GM21390 (cell line): ENCODE data around the gene TIMM50.

Experiments
- ATAC-seq: cut with Tn5 transposase; IDR thresholded peaks from one replicate; pipeline ENCODE4 v1.9.1; 2021; ENCODE audit not compliant: unreplicated experiment

Gene TIMM50

DNA sequence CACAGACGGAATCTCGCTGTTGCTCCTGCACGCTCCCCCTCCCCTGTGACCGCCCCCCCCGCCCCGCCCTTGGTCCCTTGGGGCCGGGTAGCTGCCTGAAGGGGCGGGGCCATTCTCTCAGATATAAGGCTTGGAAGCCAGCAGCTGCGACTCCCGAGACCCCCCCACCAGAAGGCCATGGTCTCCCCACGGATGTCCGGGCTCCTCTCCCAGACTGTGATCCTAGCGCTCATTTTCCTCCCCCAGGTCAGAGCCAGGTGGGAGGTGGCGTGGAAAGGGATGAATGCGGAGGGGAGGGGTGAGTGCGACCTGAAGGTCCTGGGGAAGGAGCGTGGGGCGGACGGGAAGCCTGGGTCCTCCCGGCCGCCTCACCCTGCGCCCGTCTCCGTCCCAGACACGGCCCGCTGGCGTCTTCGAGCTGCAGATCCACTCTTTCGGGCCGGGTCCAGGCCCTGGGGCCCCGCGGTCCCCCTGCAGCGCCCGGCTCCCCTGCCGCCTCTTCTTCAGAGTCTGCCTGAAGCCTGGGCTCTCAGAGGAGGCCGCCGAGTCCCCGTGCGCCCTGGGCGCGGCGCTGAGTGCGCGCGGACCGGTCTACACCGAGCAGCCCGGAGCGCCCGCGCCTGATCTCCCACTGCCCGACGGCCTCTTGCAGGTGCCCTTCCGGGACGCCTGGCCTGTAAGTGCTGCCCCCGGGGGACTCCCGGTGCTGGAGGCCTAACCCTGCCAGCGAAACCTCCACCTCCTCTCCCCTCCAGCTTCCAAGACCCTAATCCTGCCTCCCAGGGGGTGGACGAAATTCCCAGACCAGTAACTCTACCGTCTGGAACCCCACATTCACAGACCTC, 18.4 kb downstream of the TIMM50 start, which contains the start of gene DLL3:
Gene DLL3, plus strand, starts transcription at position 150 of the 845 bp plus-strand sequence. Its CDS starts 28 bp downstream, at position 178.
- no peak for ATAC-seq

DNA sequence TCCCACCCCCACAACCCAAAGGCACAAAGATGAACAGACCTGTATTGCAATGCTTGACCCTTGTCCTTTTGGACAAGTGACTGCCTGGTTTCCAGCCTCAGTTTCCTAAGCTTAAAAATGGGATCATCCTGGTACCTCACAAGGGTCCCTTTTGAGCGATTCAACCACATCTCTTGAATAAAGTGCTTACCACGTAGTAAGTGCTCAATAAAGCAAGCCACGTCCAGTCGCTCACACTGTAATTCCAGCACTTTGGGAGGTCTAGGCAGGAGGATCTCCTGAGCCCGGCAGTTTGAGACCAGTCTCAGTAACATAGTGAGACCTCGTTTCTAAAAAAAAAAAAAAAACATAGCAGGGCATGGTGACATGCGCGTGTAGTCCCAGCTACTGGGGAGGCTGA, 19.3 kb downstream of the TIMM50 start:
- ATAC-seq: no peak

DNA sequence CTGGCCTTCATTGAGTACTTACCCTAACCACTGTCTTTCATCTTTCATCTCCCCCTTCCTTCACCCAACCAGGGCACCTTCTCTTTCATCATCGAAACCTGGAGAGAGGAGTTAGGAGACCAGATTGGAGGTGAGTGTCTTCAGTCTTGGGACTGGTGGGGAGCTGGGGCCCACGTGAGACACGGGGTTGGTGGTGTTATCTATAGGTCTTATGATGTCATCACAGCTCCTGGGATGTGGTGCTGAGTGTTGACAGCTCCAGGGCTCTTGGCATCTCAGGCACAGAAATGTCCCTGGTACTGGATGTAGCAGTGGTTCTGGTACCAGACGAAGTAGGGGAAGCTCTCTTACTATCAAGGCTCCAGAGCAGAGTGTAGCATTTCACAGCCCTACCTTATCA, 19.9 kb downstream of the TIMM50 start:
- no peak for ATAC-seq

DNA sequence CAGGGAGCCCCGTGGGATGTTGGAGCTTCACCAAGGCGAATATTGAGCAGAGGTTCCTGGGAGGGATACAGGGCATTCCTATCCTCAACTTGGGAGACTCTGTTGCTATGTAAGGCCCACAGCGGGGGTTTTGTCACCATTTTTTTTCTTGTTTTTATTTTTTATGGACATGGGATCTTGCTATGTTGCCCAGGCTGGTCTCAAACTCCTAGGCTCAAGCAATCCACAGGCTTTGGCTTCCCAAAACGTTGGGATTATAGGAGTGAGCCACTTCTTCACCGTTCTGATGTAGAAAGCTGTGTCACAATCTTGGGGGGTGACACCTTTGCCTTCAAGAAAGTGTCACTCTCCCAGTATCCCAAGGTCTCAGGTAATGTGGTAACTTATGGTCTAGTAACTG, 20.7 kb downstream of the TIMM50 start:
- ATAC-seq: no peak

DNA sequence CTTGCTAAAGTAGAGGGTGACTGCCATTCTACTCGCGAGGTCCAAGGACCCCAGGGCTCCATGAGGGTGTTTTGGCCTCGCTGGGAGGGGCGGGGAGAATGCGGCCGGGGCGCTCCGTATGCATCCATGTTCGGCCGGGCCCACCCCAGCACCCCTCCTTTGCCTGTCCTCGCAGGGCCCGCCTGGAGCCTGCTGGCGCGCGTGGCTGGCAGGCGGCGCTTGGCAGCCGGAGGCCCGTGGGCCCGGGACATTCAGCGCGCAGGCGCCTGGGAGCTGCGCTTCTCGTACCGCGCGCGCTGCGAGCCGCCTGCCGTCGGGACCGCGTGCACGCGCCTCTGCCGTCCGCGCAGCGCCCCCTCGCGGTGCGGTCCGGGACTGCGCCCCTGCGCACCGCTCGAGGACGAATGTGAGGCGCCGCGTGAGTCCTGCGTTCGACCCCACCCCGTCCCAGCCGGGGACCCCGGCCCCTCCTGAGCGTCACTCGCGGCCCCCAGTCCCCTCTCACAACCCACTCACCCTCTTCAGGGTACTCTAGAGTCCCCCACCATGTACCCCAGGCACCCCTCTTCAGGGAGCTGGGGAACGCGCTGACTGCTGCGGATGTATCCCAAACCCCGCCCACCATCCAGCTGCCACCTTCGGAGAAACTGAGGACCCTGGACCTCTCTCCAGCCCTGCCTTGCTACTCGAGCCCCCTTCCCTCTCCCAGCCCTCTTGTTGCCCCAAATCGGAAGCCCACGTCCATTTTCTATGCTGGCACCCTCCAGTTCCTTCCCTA, 22.2 kb downstream of the TIMM50 start:
- ATAC-seq: no peak

DNA sequence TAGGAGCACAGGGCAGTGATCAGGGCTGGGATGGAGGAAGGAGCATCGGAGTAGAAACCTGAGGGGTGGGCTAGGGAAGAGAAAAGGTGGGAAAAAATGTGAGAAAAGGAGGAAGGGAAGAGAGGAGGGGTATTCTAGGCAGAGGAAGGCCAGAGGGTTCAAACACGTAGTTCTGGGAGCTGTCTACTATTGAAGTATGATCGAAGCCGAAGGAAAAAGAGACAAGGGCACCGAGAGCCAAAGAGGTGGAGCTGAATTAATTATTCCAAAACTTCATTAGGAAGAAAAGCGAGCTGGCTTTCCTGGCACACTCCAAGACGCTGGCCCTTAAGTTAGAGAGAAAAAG, 25.9 kb downstream of the TIMM50 start:
- ATAC-seq: no peak

DNA sequence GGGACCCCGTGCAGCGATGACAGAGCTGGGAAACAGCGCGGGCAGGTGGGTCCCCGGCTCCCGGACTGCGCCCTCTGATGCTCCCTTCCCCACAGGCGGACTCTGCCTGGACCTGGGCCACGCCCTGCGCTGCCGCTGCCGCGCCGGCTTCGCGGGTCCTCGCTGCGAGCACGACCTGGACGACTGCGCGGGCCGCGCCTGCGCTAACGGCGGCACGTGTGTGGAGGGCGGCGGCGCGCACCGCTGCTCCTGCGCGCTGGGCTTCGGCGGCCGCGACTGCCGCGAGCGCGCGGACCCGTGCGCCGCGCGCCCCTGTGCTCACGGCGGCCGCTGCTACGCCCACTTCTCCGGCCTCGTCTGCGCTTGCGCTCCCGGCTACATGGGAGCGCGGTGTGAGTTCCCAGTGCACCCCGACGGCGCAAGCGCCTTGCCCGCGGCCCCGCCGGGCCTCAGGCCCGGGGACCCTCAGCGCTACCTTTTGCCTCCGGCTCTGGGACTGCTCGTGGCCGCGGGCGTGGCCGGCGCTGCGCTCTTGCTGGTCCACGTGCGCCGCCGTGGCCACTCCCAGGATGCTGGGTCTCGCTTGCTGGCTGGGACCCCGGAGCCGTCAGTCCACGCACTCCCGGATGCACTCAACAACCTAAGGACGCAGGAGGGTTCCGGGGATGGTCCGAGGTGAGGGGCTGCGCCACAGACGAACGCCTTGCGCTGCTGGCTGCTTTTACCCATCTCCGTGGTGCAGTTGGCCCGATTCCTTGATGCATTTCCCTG, 26.5 kb downstream of the TIMM50 start:
- no peak for ATAC-seq

DNA sequence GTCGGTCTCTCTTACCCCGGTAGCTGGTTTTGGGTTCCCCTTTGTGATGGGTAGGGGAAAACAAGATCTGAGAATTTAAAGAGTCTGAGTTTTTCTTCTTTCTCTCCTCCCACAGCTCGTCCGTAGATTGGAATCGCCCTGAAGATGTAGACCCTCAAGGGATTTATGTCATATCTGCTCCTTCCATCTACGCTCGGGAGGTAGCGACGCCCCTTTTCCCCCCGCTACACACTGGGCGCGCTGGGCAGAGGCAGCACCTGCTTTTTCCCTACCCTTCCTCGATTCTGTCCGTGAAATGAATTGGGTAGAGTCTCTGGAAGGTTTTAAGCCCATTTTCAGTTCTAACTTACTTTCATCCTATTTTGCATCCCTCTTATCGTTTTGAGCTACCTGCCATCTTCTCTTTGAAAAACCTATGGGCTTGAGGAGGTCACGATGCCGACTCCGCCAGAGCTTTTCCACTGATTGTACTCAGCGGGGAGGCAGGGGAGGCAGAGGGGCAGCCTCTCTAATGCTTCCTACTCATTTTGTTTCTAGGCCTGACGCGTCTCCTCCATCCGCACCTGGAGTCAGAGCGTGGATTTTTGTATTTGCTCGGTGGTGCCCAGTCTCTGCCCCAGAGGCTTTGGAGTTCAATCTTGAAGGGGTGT, 27.2 kb downstream of the TIMM50 start:
- no peak for ATAC-seq

DNA sequence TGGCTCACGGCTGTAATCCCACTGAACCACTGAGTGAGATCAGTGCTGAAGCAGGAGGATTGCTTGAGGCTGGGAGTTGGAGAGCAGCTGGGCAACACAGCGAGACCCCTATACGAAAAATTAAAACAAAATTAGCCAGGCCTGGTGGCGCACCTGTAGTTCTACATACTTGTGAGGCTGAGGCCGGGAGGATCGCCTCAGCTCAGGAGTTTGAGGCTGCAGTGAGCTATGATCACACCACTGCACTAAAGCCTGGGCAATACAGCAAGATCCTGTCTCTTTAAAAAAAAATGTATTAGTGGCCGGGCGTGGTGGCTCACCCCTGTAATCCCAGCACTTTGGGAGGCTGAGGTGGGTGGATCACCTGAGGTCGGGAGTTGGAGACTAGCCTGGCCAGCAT, 28.0 kb downstream of the TIMM50 start:
- ATAC-seq: no peak

DNA sequence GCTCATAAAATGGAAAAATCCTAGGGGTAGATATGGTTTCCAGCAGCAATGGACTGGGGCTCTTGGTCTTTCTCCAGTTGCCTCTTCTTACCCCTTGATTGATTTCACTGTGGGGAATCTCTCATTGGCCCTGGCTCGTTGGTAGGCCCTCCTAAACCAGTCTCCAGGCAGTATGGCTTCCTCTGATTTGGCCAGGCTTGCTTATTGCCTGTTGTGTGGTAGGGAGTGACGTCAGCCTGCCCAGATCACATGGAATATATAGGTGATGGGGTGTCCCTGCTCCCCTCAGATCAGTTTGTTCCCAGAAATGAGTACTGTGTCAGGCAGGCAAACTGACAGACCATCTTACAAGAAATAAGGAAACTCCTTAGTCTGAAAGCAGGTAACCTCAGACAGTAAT, 28.6 kb downstream of the TIMM50 start:
- no peak for ATAC-seq

DNA sequence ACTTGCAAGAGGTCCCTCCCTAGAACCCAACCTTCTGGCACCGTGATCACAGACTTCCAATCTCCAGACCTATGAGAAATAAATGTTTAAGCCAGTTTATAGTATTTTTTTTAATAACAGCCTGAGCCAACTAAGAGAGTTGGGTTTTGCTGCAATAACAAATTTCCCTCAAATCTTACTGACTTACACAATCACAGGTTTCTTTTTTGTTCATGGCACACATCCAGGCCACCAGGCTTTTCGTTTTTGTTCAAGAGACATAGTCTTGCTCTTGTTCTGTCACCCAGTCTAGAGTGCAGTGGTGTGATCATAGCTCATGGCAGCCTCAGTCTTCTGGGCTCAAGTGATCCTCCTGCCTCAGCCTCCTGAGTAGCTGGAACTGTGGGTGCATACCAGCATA, 32.4 kb downstream of the TIMM50 start:
- ATAC-seq: no peak

DNA sequence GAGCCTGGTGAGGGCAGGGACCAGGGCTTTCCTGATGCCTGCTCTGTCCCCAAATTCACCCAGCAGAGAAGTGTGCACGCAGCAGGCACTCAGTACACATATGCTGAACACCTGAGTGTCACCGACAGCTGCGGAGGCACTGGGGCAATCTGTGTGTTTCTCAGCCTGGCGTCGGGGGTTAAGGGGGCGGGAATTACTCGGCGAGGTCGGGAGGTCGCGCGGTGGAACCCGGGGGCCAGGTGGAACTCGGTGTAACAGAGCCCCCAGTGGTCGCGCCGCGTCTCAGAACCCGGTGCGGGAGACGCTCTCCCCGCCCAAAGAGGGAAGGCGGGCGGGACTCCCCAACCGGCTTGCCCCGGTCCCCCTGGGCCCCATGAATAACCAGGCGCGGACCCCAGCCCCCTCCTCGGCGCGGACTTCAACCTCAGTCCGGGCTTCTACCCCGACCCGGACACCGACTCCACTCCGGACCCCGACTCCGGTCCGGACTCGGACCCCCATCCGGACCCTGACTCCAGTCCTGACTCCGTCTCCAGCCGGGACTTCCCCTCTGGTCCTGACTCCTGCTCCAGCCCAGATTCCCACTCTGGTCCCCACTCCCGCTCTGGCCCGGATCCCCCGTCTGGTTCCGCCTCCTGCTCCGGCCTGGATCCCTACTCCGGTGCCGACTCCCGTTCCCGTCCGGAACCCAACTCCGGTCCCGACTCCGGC, 34.4 kb downstream of the TIMM50 start, which contains the start of gene SELENOV:
Gene SELENOV, plus strand, starts transcription at position 300 of the 711 bp plus-strand sequence. Its CDS starts 74 bp downstream, at position 374.
- no peak for ATAC-seq

DNA sequence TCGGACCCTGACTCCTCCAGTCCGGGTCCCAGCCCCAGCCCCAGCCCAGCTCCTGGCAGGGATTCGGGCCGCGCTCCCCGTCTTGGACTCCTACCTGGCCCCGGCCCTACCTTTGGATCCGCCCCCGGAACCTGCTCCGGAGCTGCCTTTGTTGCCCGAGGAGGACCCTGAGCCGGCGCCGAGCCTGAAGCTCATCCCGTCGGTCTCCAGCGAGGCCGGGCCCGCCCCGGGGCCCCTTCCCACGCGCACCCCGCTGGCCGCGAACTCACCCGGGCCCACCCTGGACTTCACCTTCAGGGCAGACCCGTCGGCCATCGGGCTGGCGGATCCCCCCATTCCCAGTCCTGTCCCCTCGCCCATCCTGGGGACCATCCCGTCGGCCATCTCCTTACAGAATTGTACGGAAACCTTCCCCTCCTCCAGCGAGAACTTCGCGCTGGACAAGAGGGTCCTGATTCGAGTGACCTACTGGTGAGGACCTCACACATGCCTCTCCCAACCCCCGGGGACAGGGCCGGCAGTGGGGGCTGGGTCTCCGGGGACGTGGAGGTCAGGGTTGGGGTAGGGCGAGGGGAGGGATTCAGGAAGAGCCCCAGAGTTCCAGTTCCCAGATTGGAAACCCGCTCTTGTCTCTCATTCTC, 35.0 kb downstream of the TIMM50 start:
- no peak for ATAC-seq

DNA sequence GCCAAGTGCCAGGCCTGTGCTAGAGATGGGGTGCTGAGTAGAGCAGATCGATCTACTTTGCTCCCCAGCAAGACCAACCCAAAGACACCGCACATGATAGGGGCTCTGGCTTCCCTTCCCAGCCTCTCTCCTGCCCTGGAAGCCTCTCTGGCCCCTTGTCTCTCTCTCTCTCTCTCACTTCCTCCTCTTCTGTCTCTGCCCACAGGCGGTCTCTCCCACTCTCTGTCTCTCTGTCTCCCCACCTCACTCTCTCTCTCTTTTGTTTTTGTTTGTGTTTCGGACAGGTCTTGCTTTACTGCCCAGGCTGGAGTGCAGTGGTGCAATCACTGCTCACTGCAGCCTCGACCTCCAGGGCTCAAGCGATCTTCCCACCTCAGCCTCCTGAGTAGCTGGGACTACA, 35.6 kb downstream of the TIMM50 start:
- ATAC-seq: no peak

DNA sequence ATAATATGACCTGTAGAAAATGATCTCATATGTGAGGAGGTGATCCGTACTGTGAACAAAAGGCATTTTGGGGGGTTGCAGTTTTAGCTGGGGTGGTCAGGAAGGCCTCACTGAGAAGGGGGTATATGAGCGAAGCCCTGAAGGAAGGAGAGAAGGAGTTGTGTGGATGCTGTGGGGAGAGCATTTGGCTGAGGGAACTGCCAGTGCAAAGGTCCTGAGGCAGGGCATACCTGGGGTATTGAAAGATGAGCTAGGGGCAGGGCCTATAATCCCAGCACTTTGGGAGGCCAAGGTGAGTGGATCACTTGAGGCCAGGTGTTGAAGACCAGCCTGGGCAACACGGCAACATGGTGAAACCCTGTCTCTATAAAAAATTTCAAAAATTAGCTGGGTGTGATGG, 36.8 kb downstream of the TIMM50 start:
- no peak for ATAC-seq

DNA sequence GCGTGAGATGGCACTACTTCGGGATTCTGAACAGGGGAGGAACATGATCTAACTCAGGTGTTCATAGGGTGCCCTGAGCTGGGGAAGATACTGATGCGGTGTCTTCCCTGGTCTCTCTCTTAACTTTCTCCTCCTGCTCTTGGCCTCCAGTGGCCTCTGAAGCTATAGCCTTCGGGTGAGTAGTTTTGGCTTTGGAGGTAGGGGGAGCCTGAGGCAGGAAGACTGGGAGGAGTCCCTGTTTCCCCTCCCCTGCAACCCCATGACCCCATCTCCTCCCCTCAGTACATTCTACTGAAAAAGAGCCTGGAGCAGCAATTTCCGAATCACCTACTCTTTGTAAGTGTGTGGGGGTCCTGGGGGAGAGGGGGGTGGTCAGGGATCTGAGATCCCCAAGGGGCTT, 37.8 kb downstream of the TIMM50 start:
- no peak for ATAC-seq

DNA sequence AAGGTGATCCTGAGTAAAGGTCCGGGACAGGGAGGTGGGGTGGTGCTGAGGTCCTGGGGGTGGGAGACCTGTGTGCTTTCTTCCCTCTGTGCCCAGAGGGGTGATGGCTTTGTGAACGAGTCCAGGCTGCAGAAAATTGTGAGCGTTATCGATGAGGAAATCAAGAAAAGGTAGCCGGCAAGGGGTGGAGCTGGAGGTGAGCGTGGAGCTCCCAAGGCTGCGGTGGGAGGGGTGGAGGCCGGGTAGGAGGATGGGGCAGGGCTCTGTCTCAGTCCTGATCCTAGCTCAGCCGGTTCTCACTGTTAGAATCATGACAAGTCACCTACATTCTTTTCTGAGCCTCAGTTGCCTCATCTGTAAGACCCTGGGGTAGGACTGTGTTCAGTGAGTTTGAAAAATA, 38.3 kb downstream of the TIMM50 start:
- ATAC-seq: no peak

DNA sequence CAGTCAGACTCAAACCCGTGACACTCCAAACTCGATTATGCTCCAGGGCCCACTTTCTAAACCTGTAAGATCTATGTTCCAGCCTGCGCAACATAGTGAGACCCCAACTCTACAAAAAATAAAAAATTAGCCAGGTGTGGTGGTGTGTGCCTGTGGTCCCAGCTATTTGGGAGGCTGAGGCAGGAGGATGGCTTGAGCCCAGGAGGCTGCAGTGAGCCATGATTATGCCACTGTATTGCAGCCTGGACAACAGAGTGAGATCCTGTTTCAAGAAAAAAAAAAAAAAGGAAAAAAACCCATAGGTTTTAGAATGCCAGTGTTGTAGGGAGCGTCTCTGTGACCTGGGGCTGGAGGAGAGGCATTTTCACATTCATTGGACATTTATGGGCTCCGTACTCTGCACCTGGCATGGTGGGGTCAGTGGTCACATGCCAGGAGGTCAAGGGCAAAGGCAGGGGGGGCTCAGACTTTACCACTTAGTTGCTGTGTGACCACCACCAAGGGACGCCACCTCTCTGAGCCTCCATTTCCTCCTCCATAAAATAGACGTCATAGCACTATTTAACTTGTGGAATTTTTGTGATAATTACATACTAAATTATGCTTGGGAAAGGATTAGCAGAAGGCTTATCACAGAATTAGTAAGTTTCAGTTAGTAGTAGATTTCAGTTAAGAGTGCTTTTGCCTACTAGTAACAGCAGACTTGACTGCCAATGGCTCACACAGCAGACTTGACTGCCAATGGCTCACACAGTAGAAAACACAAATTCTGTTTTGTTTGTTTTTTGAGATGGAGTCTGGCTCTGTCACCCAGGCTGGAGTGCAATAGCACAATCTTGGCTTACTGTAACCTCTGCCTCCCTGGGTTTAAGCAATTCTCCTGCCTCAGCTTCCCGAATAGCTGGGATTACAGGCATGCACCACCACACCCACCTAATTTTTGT, 40.2 kb downstream of the TIMM50 start:
- ATAC-seq: no peak

DNA sequence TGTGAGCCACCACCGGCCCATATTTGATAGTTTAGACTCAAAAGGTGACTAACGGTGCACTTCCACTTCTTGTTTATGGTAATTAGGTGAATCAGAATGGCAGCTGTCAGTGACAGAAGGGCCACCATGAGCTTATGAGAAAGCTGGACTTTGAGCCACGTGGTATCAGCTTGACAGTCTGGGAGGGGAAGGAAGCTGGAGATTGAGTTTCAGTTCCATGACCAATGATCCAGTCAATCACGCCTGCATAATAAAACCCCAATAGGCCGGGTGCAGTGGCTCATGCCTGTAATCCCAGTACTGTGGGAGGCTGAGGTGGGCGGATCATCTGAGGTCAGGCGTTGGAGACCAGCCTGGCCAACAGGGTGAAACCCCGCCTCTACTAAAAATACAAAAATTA, 43.9 kb downstream of the TIMM50 start:
- ATAC-seq: no peak
